A204.1 (cell line): ENCODE measurements around the gene LRRC46.

ENCODE experiments used
- FAIRE-seq: peaks from 2 replicates; lab custom pipeline; 2012; peaks lifted over from hg19 to GRCh38; lab: Jason Lieb, UNC

Gene LRRC46

DNA sequence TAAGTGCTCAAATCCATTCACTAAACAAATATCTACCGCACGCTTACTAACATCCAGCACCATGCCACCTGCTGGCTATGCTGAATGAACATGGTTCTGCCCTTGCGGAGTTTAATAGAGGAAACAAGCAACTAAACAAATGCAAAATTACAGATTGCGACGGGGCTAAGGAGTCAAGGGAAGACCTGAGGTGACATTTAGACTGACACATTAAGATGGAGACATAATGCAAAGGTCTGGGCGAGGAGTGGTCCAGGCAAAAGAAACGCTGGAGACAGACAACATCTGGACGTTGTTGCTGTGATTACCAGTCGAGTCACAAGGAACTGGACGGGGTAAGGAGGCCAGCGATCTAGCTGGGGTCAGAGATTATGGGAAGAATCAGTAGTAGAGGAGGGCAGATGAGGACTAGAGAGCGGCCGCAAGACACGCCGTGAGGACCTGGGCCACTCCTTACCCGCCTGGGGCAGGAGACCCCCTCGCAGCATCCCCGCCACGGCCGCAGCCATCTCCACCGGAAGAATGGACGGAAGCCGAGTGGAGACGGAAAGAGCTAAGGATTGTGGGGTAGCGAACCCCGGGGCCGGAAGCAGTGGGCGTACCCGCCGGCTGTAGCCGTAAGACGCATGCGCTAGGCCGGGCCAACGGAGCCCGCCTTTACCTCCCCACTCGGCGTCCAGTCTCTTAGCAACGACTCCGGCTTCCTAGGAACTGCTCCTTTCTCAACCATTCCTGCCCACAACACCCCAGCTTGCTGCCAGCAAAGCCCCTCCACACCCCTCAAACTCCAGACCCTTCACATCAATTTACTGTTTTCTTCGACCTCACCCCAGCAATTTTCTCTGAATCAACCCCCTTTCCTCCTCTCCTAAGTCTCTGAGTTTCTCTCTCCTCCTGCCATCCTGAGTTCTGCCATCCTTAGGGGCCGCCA lies at the start of gene LRRC46, which contains the start of gene MRPL10:
Gene LRRC46, plus strand, starts transcription at position 668 of the 931 bp plus-strand sequence. CDS start 320 bp downstream, outside the sequence.
Gene MRPL10, minus strand, starts transcription at position 539 of the 931 bp plus-strand sequence. Its CDS starts 30 bp downstream, at position 509.
- FAIRE-seq, result peak; percentile 29

DNA sequence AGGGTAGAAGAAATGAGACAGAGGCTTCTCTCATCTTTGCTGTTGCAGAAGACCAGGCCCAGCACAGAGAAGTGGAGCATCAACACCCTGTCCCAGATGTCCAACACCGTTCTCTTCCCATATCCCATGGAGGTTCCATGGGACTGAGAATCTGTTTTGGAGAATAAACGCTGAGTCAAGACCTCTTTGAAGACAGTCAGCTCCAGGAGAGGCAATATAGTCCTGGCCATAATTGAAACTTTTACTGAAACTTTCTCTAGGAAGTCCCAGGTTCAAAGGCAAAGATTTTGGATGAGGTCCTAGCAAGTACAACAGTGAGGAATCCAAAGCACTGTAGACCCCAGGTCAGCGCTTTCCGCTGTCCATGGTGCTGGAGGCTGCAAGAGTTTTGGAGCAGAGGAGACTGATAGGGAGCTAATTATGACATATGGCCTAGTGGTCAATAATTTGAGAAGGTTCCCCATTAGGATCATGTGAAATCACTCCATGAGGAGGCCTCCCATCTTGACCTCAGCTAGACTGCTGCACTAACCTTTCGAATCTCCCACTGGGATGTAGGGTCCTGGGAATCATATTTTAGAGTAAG lies 45.8 kb upstream of the LRRC46 start:
- FAIRE-seq, result no peak

DNA sequence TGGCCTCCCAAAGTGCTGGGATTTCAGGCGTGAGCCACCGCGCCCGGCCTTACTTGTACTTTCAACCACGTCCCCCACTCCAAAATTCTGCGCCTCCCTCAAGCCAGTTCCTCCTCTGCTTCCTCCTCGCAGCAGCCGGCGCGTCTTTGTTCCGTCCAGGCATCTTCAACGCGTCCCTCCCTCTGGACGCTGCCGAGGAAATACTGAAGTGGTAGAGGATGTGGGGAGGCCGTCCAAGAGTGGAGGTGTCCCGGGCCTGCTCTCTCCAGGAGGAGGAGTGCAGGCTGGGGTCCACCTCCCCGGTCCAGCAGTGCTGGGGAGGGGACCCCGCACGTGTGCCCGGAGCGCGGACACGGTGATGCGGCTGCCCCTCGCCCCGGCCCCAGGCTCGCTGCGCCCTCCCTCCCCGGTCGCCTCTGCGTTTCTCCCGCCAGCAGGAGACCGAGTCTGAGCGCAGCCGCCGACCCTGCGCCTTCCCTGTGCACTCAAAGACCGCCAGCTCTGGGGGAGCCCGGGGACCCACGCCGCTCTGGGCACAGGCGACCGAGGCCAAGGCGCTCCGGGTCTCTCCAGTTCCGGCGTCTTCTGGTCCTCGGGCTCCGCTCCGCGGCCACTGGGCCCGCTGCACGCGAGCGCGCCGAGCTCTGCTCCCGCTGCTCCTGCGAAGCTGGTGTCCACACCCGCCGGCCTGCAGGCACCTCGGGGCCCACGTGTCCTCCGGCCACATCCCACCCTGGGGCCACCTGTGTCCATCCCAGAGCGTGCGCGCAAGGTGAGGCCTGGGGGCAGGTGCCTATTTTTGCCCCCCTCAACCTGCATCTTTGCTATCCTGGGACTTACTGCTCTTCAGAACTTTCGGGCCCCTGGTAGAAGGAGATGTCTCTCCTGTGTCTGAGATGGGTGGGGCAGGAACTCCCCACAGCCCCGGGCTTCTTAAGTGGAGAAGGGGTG lies 41.6 kb upstream of the LRRC46 start:
- FAIRE-seq, result no peak

DNA sequence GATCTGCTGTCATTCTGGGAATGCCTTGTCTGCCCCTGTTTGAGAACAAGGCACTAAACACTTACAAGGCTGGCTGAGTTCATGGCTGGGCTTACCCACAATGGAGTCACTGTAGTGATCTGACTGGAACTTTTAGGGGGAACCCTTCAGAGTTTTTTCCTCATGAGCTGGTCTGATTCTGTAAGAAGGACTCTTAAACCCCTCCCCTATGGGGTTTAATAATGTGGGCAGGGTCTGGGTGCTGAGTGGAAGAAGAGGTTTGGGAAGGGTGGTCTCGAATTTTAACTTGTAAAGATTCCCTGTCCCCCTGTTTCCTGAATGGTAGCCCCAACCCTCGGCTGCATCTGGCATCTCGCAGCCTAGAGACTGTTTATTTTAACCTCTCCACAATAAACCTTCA lies 40.4 kb upstream of the LRRC46 start:
- no peak for FAIRE-seq

- no peak for FAIRE-seq
These were observed 39.0 kb upstream of the LRRC46 start for GRCh38 chr17:47792457-47792856.

DNA sequence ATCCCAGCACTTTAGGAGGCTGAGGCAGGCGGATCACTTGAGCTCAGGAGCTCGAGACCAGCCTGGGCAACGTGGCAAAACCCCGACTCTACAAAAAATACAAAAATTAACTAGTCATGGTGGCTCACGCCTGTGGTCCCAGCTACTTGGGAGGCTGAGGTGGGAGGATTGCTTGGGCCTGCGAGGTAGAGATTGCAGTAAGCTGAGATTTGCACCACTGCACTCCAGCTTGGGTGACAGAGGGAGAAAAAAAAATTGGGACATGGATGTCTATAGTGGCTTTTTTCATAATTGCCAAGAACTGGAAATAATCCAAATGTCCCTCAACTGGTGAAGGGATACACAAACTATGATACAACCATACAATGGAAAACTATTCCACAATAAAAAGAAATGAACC lies 38.5 kb upstream of the LRRC46 start:
- FAIRE-seq, result no peak

DNA sequence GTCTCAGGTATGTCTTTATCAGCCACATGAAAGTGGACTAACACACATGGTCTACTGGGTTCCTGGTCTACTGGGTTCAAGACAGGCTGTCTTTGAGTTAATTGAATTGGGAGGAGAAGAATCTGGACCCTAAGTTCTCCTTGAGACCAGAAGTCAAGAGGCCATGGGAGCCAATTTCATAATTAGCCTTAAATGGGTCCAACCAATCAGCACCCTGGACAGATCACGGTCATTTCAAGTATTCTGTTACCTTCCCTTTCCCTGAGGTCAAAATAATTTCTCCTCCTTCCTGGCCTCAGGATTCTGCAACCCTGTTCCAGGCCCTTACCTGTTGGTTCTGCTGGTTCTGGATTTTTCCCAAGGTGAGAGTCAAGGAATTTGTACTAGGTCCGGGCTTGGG lies 33.7 kb upstream of the LRRC46 start:
- FAIRE-seq, result no peak

DNA sequence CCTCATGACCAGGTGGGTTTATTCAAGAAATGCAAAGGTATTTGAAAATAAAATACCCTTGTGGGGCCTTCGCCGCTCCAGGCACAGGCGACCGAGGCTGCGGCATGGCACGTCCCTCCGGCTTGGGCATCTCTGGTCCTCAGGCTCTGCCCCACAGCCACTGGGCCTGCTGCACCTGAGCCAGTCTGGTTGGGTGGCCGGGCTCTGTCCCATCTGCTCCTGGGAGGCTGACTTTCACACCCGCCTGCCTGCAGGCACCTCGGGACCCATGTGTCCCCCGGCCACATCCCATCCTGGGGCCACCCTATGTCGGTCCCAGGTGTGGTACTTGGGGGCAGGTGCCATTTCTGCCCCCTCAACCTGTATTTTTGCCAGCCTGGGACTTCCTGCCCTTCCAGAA lies 30.8 kb upstream of the LRRC46 start:
- FAIRE-seq, result no peak

DNA sequence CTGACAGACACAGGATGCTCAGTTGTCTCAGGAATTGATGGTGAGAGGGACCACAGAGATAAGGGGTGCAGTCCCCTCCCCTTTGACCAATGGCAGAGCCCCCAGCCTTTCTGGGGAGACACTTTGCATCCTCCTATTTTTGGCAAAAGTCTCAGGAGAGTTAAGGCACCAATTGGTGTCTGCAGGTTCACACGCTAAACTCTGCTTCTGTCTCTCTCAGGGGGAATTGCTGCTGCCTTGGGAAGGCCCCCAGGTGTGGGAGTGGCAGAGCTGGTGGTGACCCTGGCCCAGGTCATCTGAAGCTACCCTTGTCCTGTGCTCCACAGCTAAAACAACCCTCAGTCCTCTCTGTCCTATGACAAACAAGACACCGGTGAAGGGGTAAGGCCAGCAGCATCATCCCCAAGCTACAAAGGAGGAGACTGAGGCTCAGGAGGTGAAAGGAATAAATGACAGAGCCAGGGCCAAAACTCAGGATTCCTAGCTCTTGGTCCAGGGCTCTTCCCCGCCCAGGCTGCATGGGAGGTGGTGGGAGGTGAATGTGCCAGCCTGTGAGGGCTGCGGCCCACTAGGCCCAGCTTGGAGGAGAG lies 30.2 kb upstream of the LRRC46 start:
- no peak for FAIRE-seq

- no peak for FAIRE-seq
These were observed 29.6 kb upstream of the LRRC46 start for GRCh38 chr17:47801906-47802305.

GRCh38 chr17:47802341-47803022 lies 29.0 kb upstream of the LRRC46 start:
- FAIRE-seq, result no peak

DNA sequence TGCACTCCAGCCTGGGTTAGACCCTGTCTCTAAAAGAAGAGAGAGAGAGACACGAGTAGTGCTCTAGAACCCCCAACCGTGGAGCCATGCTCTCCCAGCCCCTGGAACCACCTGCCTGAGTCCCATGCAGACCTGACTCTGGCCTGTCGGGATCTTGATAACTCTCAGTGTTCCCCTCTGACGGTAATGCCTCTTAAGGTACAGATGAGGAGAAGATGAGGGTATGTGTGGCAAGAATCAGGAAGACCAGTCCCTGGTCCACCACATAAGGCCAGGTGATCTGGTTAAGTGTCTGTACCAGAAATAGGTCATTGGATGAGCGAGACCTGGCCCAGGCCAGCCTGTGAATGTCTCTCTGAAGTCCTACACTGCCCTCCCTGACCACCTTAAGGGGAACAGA lies 28.3 kb upstream of the LRRC46 start:
- no peak for FAIRE-seq

- no peak for FAIRE-seq
These were observed 27.7 kb upstream of the LRRC46 start for GRCh38 chr17:47803751-47804150.

- no peak for FAIRE-seq
These were observed 27.0 kb upstream of the LRRC46 start for GRCh38 chr17:47804461-47804860.

DNA sequence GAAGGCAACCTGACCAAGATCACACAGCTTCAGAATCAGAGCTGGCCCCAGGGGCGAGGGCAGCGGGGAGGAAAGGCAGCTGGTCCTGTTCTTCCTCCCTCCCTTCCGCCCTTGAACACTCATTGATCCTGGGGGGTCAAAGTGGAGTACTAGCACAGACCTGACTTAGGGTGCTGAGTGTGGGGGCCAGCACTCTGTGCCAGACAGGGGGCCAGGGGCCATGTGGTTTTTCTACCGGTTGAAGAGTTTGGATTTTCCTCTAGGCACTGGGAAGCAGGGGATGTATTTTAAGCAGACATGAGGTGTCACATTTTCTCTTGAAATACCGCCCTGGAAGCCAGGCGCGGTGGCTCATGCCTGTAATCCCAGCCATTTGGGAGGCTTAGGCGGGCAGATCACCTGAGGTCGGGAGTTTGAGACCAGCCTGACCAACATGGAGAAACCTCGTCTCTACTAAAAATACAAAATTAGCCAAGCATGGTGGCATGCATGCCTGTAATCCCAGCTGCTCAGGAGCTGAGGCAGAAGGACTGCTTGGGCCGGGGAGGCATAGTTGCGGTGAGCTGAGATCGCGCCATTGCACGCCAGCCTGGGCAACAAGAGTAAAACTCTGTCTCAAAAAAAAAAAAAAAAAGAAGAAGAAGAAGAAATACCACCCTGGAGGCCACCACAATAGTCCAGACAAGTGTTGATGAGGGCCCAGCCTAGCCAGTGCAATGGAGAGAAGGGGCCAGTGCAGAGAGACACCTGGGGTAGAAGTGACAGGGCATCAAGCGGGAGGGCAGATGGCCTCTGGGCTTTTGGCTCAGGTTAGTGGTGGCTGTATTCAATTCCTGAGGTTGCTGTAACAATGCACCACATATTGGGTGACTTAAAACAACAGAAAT lies 25.2 kb upstream of the LRRC46 start:
- FAIRE-seq, result no peak

GRCh38 chr17:47806913-47807255 lies 24.6 kb upstream of the LRRC46 start:
- no peak for FAIRE-seq

DNA sequence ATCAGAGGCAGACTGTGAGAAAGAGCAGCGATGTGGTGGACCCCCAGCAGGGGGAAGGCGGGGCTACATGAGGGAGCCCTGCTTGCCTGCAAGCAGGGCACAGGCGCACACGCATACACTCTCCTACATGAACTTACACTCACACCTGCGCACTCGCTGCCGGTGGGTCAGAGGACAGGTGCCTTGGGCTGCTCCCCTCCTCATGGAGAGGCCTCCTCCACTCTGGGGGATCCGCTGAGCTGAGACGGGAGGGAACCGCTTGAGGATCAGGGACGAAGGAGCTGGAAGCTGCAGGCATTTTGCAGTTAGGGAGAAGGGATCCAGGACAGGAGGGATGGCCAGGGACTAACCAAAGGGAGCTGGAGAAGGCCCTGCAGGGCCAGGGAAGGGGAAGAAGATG lies 24.0 kb upstream of the LRRC46 start:
- no peak for FAIRE-seq

DNA sequence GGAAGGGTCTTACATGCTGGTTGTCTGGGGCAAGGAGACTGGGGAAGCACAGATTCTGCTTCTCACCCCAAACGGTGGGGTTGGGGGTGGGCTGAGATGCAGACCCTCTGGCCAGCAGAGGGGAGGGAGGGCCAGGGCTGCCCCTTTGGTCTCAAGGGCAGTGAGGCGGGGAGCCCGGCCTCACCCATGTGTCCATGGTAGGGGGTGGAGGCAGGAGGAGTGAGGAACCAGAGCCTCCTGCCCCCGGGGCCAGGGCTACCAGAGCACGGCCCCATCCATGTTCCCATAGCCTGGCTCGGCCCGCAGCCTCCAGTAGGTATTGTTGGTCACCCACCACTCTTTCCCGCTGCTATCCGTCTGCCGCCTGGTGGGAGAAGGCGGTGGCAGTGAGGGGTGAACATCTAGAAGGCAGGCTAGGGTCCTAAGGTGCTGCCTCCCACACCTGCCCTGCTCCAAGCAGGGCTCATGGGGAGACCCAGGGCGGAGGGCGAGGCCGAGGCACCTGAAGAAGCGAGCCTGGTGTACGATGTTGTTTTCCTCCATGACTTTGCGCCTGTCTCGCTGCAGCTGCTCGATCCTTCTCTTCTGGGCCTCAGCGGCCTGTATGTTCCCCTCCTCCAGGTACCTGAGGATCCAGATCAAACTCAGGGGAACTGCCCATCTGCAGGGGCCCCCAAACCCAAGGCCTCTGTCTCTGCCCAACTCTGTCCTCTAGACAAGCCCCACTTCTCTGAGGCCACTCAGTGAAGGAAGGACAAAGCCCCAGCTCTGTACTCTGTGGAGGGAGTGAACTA lies 23.2 kb upstream of the LRRC46 start:
- FAIRE-seq, result no peak

- no peak for FAIRE-seq
These were observed 22.5 kb upstream of the LRRC46 start for GRCh38 chr17:47808830-47809480.
